ENCODE data around the gene IMPDH2. TPM values are rescaled to one million over a fixed set of nuclear protein-coding genes. Genes with fewer than 3 reads are reported as not detected.
A peak's percentile ranks its signal among the peaks of the same experiment; 100 is the strongest.

Gene IMPDH2
- total and polyA plus RNA-seq, 2 donors, result 85.7 to 208 TPM

DNA sequence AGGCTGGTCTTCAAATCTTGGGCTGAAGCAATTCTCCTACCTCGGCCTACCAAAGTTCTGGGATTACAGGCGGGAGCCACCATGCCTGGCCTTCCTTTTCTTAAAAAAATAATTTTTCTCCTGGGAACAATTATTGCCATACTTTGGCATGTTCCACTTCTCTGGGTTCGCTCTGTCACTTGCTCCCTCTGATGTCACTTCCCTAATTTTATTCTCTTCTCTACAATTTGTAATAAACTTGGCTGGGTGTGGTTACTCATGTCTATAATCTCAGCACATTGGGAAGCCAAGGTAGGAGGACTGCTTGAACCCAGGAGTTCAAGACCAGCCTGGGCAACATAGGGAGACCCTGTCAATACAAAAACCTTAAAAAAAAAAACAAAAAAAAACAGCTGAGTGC, 6.1 kb upstream of the IMPDH2 start:
- 95% methylated on average over 3 of the region's 3 CpGs for whole genome bisulfite sequencing
- H3K9me3 ChIP-seq (ENCODE audit: control insufficient read depth in 2 of 2, insufficient read depth in 1 of 2, low read length in 1 of 2), result no peaks in the 10 kb centered on the region
- H3K36me3 ChIP-seq (ENCODE audit: control insufficient read depth in 2 of 2, insufficient read depth in 2 of 2, low read length in 1 of 2), result peaks cover 52 to 85% of the 10 kb centered on the region in 2 donors
- H3K4me1 ChIP-seq (ENCODE audit: control insufficient read depth in 2 of 2, insufficient read depth in 2 of 2, low read length in 2 of 2), result no peaks in the 10 kb centered on the region
- no peak for DNase-seq (ENCODE audit: low read depth in 6 of 9, low spot score in 9 of 9)
- H3K27me3 ChIP-seq (ENCODE audit: control insufficient read depth in 2 of 2, insufficient read depth in 1 of 2, low read length in 1 of 2), result no peaks in the 10 kb centered on the region
- no peak overlapping the region for H3K4me3 ChIP-seq (ENCODE audit: low read length in 2 of 2)
- no peak overlapping the region for H3K27ac ChIP-seq (ENCODE audit: low read depth in 1 of 2, low read length in 1 of 2)

DNA sequence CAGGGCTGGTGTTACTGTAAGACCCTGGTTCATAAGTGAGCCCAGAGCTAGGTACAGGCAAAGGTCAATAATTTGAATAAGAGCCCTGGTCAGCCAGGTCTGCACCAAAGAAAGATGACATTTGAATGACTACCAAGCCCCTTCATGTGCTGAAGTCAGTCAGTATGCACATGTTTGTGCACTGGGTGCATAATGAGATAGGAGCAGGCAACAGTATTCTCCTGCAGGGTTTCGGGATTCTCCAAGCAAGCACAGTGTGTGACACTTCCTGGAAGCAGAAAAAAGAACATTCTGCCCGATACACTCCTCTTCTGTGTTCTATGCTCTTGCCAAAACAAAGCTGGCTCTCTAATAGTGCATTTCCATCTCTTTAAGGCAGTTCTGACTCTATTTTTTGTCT, 5.5 kb upstream of the IMPDH2 start:
- Histone ChIP-seq H3K4me1 (ENCODE audit: control insufficient read depth in 2 of 2, insufficient read depth in 2 of 2, low read length in 2 of 2) (peaks cover 0 to under 1% of the 10 kb centered on the region in 2 donors), H3K27ac (ENCODE audit: low read depth in 1 of 2, low read length in 1 of 2) (no peak overlapping the region), H3K36me3 (ENCODE audit: control insufficient read depth in 2 of 2, insufficient read depth in 2 of 2, low read length in 1 of 2) (peaks cover 49 to 85% of the 10 kb centered on the region in 2 donors), H3K9me3 (ENCODE audit: control insufficient read depth in 2 of 2, insufficient read depth in 1 of 2, low read length in 1 of 2) (no peaks in the 10 kb centered on the region), H3K27me3 (ENCODE audit: control insufficient read depth in 2 of 2, insufficient read depth in 1 of 2, low read length in 1 of 2) (no peaks in the 10 kb centered on the region), H3K4me3 (ENCODE audit: low read length in 2 of 2) (no peak overlapping the region)
- 98% methylated on average over 2 of the region's 2 CpGs for WGBS
- no peak for DNase-seq (ENCODE audit: low read depth in 6 of 9, low spot score in 9 of 9)

DNA sequence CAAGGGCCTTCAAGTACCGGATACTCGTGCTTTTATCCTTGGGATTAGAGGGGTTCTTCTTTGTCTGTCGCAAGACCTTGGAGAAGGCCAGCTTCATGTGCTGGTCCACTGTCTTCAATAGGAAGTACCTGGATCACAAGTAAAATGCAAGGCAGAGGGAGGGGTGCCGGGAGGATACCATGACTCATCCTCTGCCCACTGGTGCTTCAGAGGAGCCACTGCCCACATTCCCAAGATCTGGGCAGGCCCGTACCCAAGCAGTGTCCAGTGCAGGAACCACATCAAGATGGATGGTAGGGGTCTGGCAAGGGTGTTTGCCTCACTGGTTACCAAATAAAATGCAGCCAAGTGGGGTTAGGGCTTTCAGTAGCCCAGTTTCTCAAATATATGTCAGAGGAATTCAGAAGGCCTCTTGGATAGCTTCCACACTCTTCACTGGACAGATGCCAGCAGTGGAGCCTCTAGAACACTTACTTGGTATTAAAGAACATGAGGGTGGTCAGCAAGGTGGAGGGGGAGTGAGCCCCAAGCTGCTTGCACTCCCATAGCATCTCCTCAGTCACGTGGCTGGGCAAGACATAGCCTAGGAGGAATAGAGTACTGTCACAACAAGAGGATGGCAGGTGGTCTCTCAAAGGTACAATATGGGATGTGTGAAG, 3.6 kb upstream of the IMPDH2 start:
- no peak overlapping the region for H3K4me3 ChIP-seq (ENCODE audit: low read length in 2 of 2)
- peaks cover 7 to 16% of the 10 kb centered on the region in 2 donors for H3K4me1 ChIP-seq (ENCODE audit: control insufficient read depth in 2 of 2, insufficient read depth in 2 of 2, low read length in 2 of 2)
- H3K9me3 ChIP-seq (ENCODE audit: control insufficient read depth in 2 of 2, insufficient read depth in 1 of 2, low read length in 1 of 2), result no peaks in the 10 kb centered on the region
- peaks cover 42 to 76% of the 10 kb centered on the region in 2 donors for H3K36me3 ChIP-seq (ENCODE audit: control insufficient read depth in 2 of 2, insufficient read depth in 2 of 2, low read length in 1 of 2)
- H3K27ac ChIP-seq (ENCODE audit: low read depth in 1 of 2, low read length in 1 of 2), result no peak overlapping the region
- WGBS, result 97% methylated on average over 6 of the region's 6 CpGs
- DNase-seq (ENCODE audit: low read depth in 6 of 9, low spot score in 9 of 9), result no peak
- H3K27me3 ChIP-seq (ENCODE audit: control insufficient read depth in 2 of 2, insufficient read depth in 1 of 2, low read length in 1 of 2), result no peaks in the 10 kb centered on the region

DNA sequence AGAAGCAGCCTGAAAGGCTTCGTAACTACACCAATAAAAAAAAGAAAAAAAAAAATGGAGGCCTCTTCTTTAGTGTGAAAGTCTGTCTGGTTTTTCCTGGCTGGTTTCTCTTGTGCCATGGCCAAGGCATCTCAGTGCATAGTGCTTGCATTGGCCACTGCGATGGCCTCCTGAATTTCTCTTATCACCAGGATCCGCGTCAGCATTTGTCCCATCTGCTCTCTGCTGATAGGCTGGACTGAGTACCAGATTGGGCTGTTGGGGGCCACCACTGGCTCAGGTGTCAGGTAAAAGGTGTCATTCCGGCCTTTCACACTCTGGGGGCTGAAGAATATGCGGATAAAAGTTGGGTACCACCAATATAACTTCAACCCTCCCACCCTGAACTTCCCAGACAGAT, 1.1 kb upstream of the IMPDH2 start:
- H3K4me1 ChIP-seq (ENCODE audit: control insufficient read depth in 2 of 2, insufficient read depth in 2 of 2, low read length in 2 of 2), result peaks cover 7 to 16% of the 10 kb centered on the region in 2 donors
- WGBS, result 98% methylated on average over 6 of the region's 6 CpGs
- H3K9me3 ChIP-seq (ENCODE audit: control insufficient read depth in 2 of 2, insufficient read depth in 1 of 2, low read length in 1 of 2), result no peaks in the 10 kb centered on the region
- H3K4me3 ChIP-seq (ENCODE audit: low read length in 2 of 2), result no peak overlapping the region
- H3K36me3 ChIP-seq (ENCODE audit: control insufficient read depth in 2 of 2, insufficient read depth in 2 of 2, low read length in 1 of 2), result peaks cover 47 to 74% of the 10 kb centered on the region in 2 donors
- H3K27ac ChIP-seq (ENCODE audit: low read depth in 1 of 2, low read length in 1 of 2), result no peak overlapping the region
- no peak for DNase-seq (ENCODE audit: low read depth in 6 of 9, low spot score in 9 of 9)
- no peaks in the 10 kb centered on the region for H3K27me3 ChIP-seq (ENCODE audit: control insufficient read depth in 2 of 2, insufficient read depth in 1 of 2, low read length in 1 of 2)

DNA sequence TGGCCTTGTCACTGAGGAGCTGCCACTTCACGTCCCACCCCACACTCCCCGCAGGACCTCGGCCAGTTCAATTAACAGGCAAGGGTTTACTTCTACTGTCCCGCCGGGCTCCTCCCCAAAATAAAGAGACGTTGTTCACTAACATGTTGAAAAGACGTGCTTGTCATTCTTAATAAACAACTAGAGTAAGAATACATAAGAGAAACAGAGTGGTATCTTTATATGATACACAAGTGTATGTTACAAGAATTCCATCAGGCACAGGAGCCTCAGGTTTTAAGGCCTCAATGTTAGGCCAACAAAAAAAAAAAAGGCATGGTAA, 326 bp upstream of the IMPDH2 start:
- Histone ChIP-seq H3K4me3 (ENCODE audit: low read length in 2 of 2) (no peak overlapping the region), H3K27ac (ENCODE audit: low read depth in 1 of 2, low read length in 1 of 2) (peak overlapping the region; percentile 48 to 75), H3K27me3 (ENCODE audit: control insufficient read depth in 2 of 2, insufficient read depth in 1 of 2, low read length in 1 of 2) (no peaks in the 10 kb centered on the region), H3K9me3 (ENCODE audit: control insufficient read depth in 2 of 2, insufficient read depth in 1 of 2, low read length in 1 of 2) (no peaks in the 10 kb centered on the region), H3K36me3 (ENCODE audit: control insufficient read depth in 2 of 2, insufficient read depth in 2 of 2, low read length in 1 of 2) (peaks cover 54 to 74% of the 10 kb centered on the region in 2 donors), H3K4me1 (ENCODE audit: control insufficient read depth in 2 of 2, insufficient read depth in 2 of 2, low read length in 2 of 2) (peaks cover 7 to 20% of the 10 kb centered on the region in 2 donors)
- DNase-seq (ENCODE audit: low read depth in 6 of 9, low spot score in 9 of 9), result no peak
- whole genome bisulfite sequencing, result 10% methylated on average over 7 of the region's 7 CpGs

DNA sequence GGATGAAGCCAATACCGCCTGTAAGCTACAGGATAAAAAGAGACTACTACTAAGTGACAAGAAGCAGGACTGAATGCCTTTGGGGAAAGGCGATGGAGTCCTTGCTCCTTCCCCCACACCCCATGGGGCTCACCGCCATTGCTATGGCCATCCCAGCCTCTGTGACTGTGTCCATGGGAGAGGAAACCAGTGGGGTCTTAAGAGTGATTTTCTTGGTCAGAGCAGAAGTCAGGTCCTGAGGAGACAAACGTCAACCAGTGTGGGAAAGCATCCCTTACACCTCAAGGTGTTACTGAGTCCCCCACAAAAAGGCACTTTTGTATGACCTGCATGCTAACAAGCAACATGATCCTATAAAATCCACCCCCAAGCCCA, 913 bp downstream of the IMPDH2 start:
- 91% methylated on average over 4 of the region's 4 CpGs for WGBS
- Histone ChIP-seq H3K4me1 (ENCODE audit: control insufficient read depth in 2 of 2, insufficient read depth in 2 of 2, low read length in 2 of 2) (peaks cover 7 to 21% of the 10 kb centered on the region in 2 donors), H3K27ac (ENCODE audit: low read depth in 1 of 2, low read length in 1 of 2) (peak overlapping the region in 1 of 2 donors; percentile 46), H3K36me3 (ENCODE audit: control insufficient read depth in 2 of 2, insufficient read depth in 2 of 2, low read length in 1 of 2) (peaks cover 52 to 78% of the 10 kb centered on the region in 2 donors), H3K9me3 (ENCODE audit: control insufficient read depth in 2 of 2, insufficient read depth in 1 of 2, low read length in 1 of 2) (no peaks in the 10 kb centered on the region), H3K4me3 (ENCODE audit: low read length in 2 of 2) (peak overlapping the region; percentile 64 to 73), H3K27me3 (ENCODE audit: control insufficient read depth in 2 of 2, insufficient read depth in 1 of 2, low read length in 1 of 2) (no peaks in the 10 kb centered on the region)
- DNase-seq (ENCODE audit: low read depth in 6 of 9, low spot score in 9 of 9), result no peak

DNA sequence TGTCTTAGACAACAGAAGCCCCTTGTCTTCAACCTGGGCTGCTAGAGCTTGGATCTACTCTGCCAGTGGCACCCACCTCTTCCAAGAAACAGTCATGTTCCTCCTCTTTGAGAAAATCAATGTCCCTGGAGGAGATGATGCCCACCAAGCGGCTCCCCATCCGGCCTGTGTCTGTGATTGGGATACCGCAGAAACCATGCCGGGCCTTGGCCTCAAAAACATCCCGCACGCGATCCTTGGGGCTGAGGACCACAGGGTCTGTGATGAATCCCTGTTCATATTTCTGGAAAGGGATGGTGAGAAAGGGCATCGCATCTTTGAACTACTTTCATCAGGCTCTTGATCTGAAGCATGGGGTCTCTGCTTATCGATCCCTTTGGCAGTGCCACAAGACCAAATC, 1.6 kb downstream of the IMPDH2 start:
- H3K4me1 ChIP-seq (ENCODE audit: control insufficient read depth in 2 of 2, insufficient read depth in 2 of 2, low read length in 2 of 2), result peaks cover 11 to 28% of the 10 kb centered on the region in 2 donors
- no peak overlapping the region for H3K27ac ChIP-seq (ENCODE audit: low read depth in 1 of 2, low read length in 1 of 2)
- H3K4me3 ChIP-seq (ENCODE audit: low read length in 2 of 2), result no peak overlapping the region
- 98% methylated on average over 9 of the region's 9 CpGs for WGBS
- peaks cover 0 to under 1% of the 10 kb centered on the region in 2 donors for H3K9me3 ChIP-seq (ENCODE audit: control insufficient read depth in 2 of 2, insufficient read depth in 1 of 2, low read length in 1 of 2)
- H3K27me3 ChIP-seq (ENCODE audit: control insufficient read depth in 2 of 2, insufficient read depth in 1 of 2, low read length in 1 of 2), result no peaks in the 10 kb centered on the region
- no peak for DNase-seq (ENCODE audit: low read depth in 6 of 9, low spot score in 9 of 9)
- H3K36me3 ChIP-seq (ENCODE audit: control insufficient read depth in 2 of 2, insufficient read depth in 2 of 2, low read length in 1 of 2), result peaks cover 48 to 78% of the 10 kb centered on the region in 2 donors

DNA sequence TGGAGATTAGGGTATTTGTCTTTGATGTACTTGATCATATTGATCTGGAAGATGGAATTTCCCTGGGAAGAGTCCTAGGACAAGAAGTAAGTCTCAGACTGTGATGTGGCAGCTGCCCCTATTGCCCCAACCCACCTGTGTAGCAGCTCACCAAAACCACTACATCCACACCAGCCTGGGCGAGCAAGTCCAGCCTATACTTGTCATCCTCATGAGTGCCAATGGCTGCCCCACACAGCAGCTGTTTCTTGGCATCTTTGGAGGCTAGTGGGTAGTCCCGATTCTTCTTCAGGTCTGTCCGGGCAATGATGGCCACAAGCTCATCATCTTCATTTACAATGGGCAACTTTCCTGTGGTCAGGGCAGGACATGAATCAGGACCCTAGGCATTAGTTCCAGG, 2.7 kb downstream of the IMPDH2 start:
- no peak overlapping the region for H3K27ac ChIP-seq (ENCODE audit: low read depth in 1 of 2, low read length in 1 of 2)
- peaks cover 0 to 8% of the 10 kb centered on the region in 2 donors for H3K9me3 ChIP-seq (ENCODE audit: control insufficient read depth in 2 of 2, insufficient read depth in 1 of 2, low read length in 1 of 2)
- 97% methylated on average over 3 of the region's 3 CpGs for WGBS
- peaks cover 13 to 32% of the 10 kb centered on the region in 2 donors for H3K4me1 ChIP-seq (ENCODE audit: control insufficient read depth in 2 of 2, insufficient read depth in 2 of 2, low read length in 2 of 2)
- peaks cover 42 to 68% of the 10 kb centered on the region in 2 donors for H3K36me3 ChIP-seq (ENCODE audit: control insufficient read depth in 2 of 2, insufficient read depth in 2 of 2, low read length in 1 of 2)
- DNase-seq (ENCODE audit: low read depth in 6 of 9, low spot score in 9 of 9), result no peak
- H3K27me3 ChIP-seq (ENCODE audit: control insufficient read depth in 2 of 2, insufficient read depth in 1 of 2, low read length in 1 of 2), result no peaks in the 10 kb centered on the region
- no peak overlapping the region for H3K4me3 ChIP-seq (ENCODE audit: low read length in 2 of 2)

DNA sequence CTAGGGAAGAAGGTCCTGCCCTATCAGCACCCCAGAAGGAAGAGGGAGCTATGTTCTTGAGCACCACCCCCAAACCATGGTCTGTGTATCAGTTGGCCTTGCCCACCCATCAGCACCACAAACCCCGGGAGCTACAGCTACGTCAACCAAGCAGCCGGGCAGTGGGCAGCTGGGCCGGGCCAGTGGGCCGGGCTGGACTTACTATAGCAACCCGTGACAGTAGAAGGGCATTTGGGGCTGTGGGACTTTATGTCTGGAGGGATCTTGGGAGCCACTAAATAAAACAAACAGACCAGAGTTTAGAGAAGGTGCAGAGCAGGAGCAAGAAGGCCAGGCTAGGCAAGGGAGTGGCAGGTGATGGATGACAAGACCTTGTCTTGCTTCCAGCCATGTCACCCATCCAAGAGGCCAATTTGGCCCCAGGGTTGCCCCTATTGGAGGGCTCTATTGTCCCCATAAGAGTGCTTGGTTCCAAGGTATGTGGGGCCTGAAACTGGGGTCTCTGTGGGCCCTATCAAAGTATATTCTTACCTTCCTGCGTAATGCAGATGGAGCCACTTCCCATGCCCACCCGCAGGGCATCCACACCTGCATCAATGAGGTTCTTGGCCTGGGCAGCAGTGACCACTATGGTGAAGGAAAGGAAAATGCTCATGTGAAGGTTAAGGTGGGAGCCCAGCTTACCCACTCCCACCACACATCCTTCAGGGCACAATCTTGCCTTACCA, 3.2 kb downstream of the IMPDH2 start:
- Histone ChIP-seq H3K36me3 (ENCODE audit: control insufficient read depth in 2 of 2, insufficient read depth in 2 of 2, low read length in 1 of 2) (peaks cover 37 to 63% of the 10 kb centered on the region in 2 donors), H3K9me3 (ENCODE audit: control insufficient read depth in 2 of 2, insufficient read depth in 1 of 2, low read length in 1 of 2) (peaks cover 0 to 8% of the 10 kb centered on the region in 2 donors), H3K27ac (ENCODE audit: low read depth in 1 of 2, low read length in 1 of 2) (no peak overlapping the region), H3K4me1 (ENCODE audit: control insufficient read depth in 2 of 2, insufficient read depth in 2 of 2, low read length in 2 of 2) (peaks cover 13 to 32% of the 10 kb centered on the region in 2 donors), H3K4me3 (ENCODE audit: low read length in 2 of 2) (no peak overlapping the region), H3K27me3 (ENCODE audit: control insufficient read depth in 2 of 2, insufficient read depth in 1 of 2, low read length in 1 of 2) (no peaks in the 10 kb centered on the region)
- WGBS, result 97% methylated on average over 8 of the region's 8 CpGs
- no peak for DNase-seq (ENCODE audit: low read depth in 6 of 9, low spot score in 9 of 9)
